H1 (cell line): ENCODE measurements around the gene TRAF3.

ENCODE experiments used
- CEBPB ChIP-seq: IDR thresholded peaks from 2 replicates; pipeline ENCODE4 v1.6.1; 2012; ENCODE audit warnings: low read depth, low read length
- CTBP2 ChIP-seq: IDR thresholded peaks from 2 replicates; pipeline ENCODE4 v1.7.0; 2011; ENCODE audit warnings: borderline replicate concordance, mild to moderate bottlenecking, moderate library complexity, mixed read lengths, low read length; ENCODE audit not compliant: insufficient read depth, insufficient read length
- CTCF ChIP-seq, 3 experiments: IDR thresholded peaks; 1 replicate in 2 of 3; 2 replicates in 1 of 3; pipeline versions ENCODE4 v1.5.1 to v1.6.1; 2011; ENCODE audit warnings: low read length in 3 of 3, mild to moderate bottlenecking in 3 of 3, inconsistent platforms in 2 of 3, low read depth in 1 of 3, moderate library complexity in 1 of 3; ENCODE audit not compliant: insufficient read depth in 1 of 3; ENCODE audit errors: control extremely low read depth in 1 of 3
- GABPA ChIP-seq: IDR thresholded peaks from 2 replicates; pipeline ENCODE4 v1.6.1; 2011; ENCODE audit warnings: mild to moderate bottlenecking, low read length, moderate library complexity, borderline replicate concordance; ENCODE audit not compliant: insufficient read depth
- JUN ChIP-seq: IDR thresholded peaks from 2 replicates; pipeline ENCODE4 v1.6.1; 2011; ENCODE audit warnings: low read depth, mild to moderate bottlenecking, improper control_type of control experiment, low read length
- KDM5A ChIP-seq: fragments of 200-600 bp; IDR thresholded peaks from 2 replicates; pipeline ENCODE4 v1.7.1; 2012; ENCODE audit warnings: mild to moderate bottlenecking, low read length, inconsistent platforms, mixed read lengths
- POLR2AphosphoS5 ChIP-seq: IDR thresholded peaks from 2 replicates; pipeline ENCODE4 v1.6.1; 2011; ENCODE audit warnings: low read depth, low read length
- RAD21 ChIP-seq, 2 experiments: IDR thresholded peaks in 1 of 2; conservative IDR thresholded peaks in 1 of 2; 2 replicates each; pipeline ENCODE4 v1.6.1; 2011; ENCODE audit warnings: low read depth in 2 of 2, low read length in 2 of 2, improper control_type of control experiment in 1 of 2, inconsistent platforms in 1 of 2, mild to moderate bottlenecking in 1 of 2, moderate library complexity in 1 of 2
- SP1 ChIP-seq: IDR thresholded peaks from 2 replicates; pipeline ENCODE4 v1.6.1; 2011; ENCODE audit warnings: low read depth, low read length
- SUZ12 ChIP-seq: fragments of 200-600 bp; sonication (generic); IDR thresholded peaks from 2 replicates; pipeline ENCODE4 v1.6.1; 2012; ENCODE audit warnings: mild to moderate bottlenecking, inconsistent platforms, low read length, moderate library complexity, mixed read lengths
- TAF1 ChIP-seq: IDR thresholded peaks from 2 replicates; pipeline ENCODE4 v1.6.1; 2011; ENCODE audit warnings: mild to moderate bottlenecking, low read depth, low read length
- YY1 ChIP-seq: IDR thresholded peaks from 2 replicates; pipeline ENCODE4 v1.6.1; 2011; ENCODE audit warnings: low read depth, mild to moderate bottlenecking, low read length
- ZNF274 ChIP-seq: IDR thresholded peaks from 2 replicates; pipeline ENCODE4 v1.7.0; 2012; ENCODE audit warnings: low read length, borderline replicate concordance; ENCODE audit errors: extremely low read depth

- TF ChIP-seq CTBP2 (no peak), JUN (no peak), SUZ12 (no peak), YY1 (no peak), CTCF (IDR thresholded peaks at IDR 0.05; ENCODE audit: control extremely low read depth in 1 of 3, insufficient read depth in 1 of 3, low read depth in 1 of 3, low read length in 3 of 3) (no peak), POLR2AphosphoS5 (no peak), ZNF274 (no peak), KDM5A (no peak), RAD21 (IDR thresholded peaks at IDR 0.05 in 1 of 2, conservative IDR thresholded peaks at IDR 0.05 in 1 of 2; ENCODE audit: low read depth in 2 of 2, low read length in 2 of 2) (no peak), TAF1 (no peak), GABPA (no peak), CEBPB (no peak), SP1 (no peak)
Observed at GRCh38 chr14:102798926-102799325, 21.7 kb downstream of the TRAF3 start.
